ENCODE data around the gene CCR9.

Gene CCR9

GRCh38 chr3:45937206-45938042 is 51.1 kb downstream of the CCR9 start:
- no peak for DNase-seq (ENCODE audit: low spot score)

GRCh38 chr3:45938043-45938435 is 51.7 kb downstream of the CCR9 start:
- DNase-seq (ENCODE audit: low spot score) = no peak

GRCh38 chr3:45938864-45939263 is 52.5 kb downstream of the CCR9 start:
- DNase-seq (ENCODE audit: low spot score) = peak; percentile 90

- DNase-seq (ENCODE audit: low spot score) = no peak
Measured at GRCh38 chr3:45939341-45939771, 53.0 kb downstream of the CCR9 start.

- DNase-seq (ENCODE audit: low spot score) = no peak
Measured at GRCh38 chr3:45940004-45940780, 53.8 kb downstream of the CCR9 start.

GRCh38 chr3:45940781-45941365 is 54.5 kb downstream of the CCR9 start:
- no peak for DNase-seq (ENCODE audit: low spot score)

GRCh38 chr3:45942051-45942825 is 55.9 kb downstream of the CCR9 start:
- no peak for DNase-seq (ENCODE audit: low spot score)

- DNase-seq (ENCODE audit: low spot score) = no peak
Measured at GRCh38 chr3:45943207-45943846, 57.0 kb downstream of the CCR9 start, which contains the start of gene CXCR6. Gene CXCR6, plus strand, starts transcription at chr3:45943464. Its CDS starts 3,018 bp downstream, at chr3:45946482.

GRCh38 chr3:45944830-45945620 is 58.7 kb downstream of the CCR9 start:
- DNase-seq (ENCODE audit: low spot score) = no peak

GRCh38 chr3:45946307-45946706 is 60.0 kb downstream of the CCR9 start:
- DNase-seq (ENCODE audit: low spot score) = no peak

GRCh38 chr3:45946875-45947274 is 60.5 kb downstream of the CCR9 start:
- no peak for DNase-seq (ENCODE audit: low spot score)

- DNase-seq (ENCODE audit: low spot score) = no peak
Measured at GRCh38 chr3:45947361-45947760, 61.0 kb downstream of the CCR9 start.

- DNase-seq (ENCODE audit: low spot score) = no peak
Measured at GRCh38 chr3:45948311-45948781, 62.0 kb downstream of the CCR9 start.

- no peak for DNase-seq (ENCODE audit: low spot score)
Measured at GRCh38 chr3:45948881-45949280, 62.5 kb downstream of the CCR9 start.

GRCh38 chr3:45949432-45949831 is 63.1 kb downstream of the CCR9 start:
- DNase-seq (ENCODE audit: low spot score) = no peak

GRCh38 chr3:45950131-45950530 is 63.8 kb downstream of the CCR9 start:
- DNase-seq (ENCODE audit: low spot score) = no peak

- no peak for DNase-seq (ENCODE audit: low spot score)
Measured at GRCh38 chr3:45950686-45951600, 64.6 kb downstream of the CCR9 start.

GRCh38 chr3:45951946-45952345 is 65.6 kb downstream of the CCR9 start:
- DNase-seq (ENCODE audit: low spot score) = no peak

GRCh38 chr3:45952456-45952855 is 66.1 kb downstream of the CCR9 start:
- DNase-seq (ENCODE audit: low spot score) = no peak
